Gastrocnemius medialis (tissue), 4 donors: ENCODE data around the gene ME3.

Source experiments
- POLR2A ChIP-seq, 2 donors: fragments of 450-650 bp; IDR thresholded peaks; one replicate each; pipeline ENCODE4 v1.6.1; 2017; ENCODE audit warnings: antibody characterized with exemption in 2 of 2, mild to moderate bottlenecking in 2 of 2, moderate library complexity in 2 of 2
- TF ChIP-seq, protein P1 (sequence below), 5 experiments: fragments of 450-650 bp in 3 of 5; fragments of 200-600 bp in 2 of 5; sonication (generic) in 2 of 5; IDR thresholded peaks in 4 of 5; conservative IDR thresholded peaks in 1 of 5; 1 replicate in 4 of 5; 2 replicates in 1 of 5; pipeline ENCODE4 v1.5.1; 2016 to 2019; ENCODE audit warnings: antibody characterized with exemption in 5 of 5, mild to moderate bottlenecking in 3 of 5, moderate library complexity in 3 of 5

DNA sequence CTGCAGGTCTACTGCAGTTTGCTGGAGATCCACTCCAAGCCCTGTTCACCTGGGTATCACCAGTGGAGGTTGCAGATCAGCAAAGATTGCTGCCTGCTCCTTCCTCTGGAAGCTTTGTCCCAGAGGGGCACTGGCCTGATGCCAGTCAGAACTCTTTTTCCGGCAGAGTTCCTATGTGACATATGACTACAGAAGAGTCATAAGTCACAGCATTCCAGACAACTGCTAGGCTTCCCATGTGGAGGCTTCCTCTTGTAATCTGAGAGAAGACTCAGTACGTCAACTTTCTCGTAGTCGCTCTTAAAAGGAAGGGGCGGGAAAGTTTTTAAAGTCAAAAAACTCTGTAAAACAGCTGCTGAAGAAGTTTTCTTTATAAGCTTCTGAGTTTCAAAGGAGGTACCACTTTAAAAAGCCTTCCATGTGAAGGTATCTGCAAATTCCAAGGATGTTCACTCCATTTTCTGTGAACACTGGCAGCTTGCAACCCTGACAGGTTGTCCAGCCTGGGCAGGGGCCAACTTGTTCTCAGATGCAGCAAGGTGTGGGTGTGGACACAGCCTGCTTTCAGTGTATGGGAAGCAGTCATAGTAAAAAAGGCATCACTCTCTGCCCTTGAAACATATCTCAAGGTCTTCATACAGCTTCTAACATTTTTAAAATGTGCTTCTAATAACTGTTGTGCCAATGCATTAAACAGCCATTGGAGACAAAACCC lies 97.8 kb downstream of the ME3 start:
- TF ChIP-seq, protein P1, sequence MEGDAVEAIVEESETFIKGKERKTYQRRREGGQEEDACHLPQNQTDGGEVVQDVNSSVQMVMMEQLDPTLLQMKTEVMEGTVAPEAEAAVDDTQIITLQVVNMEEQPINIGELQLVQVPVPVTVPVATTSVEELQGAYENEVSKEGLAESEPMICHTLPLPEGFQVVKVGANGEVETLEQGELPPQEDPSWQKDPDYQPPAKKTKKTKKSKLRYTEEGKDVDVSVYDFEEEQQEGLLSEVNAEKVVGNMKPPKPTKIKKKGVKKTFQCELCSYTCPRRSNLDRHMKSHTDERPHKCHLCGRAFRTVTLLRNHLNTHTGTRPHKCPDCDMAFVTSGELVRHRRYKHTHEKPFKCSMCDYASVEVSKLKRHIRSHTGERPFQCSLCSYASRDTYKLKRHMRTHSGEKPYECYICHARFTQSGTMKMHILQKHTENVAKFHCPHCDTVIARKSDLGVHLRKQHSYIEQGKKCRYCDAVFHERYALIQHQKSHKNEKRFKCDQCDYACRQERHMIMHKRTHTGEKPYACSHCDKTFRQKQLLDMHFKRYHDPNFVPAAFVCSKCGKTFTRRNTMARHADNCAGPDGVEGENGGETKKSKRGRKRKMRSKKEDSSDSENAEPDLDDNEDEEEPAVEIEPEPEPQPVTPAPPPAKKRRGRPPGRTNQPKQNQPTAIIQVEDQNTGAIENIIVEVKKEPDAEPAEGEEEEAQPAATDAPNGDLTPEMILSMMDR (IDR thresholded peaks at IDR 0.05 in 4 of 5, conservative IDR thresholded peaks at IDR 0.05 in 1 of 5): no peak
- TF ChIP-seq POLR2A (IDR thresholded peaks at IDR 0.05): no peak
